GM18505 (cell line): ENCODE data around the gene F12.
A peak's percentile ranks its signal among the peaks of the same experiment; 100 is the strongest.
"Not testable (repeated sequence)": the region's sequence is repeated elsewhere in the genome, so short reads cannot be mapped to it uniquely, and the experiment has no call there.

ENCODE experiments used
- ATAC-seq: cut with Tn5 transposase; IDR thresholded peaks from one replicate; pipeline ENCODE4 v1.9.1; 2021; ENCODE audit not compliant: unreplicated experiment
- POLR2A ChIP-seq: IDR thresholded peaks from 4 replicates; pipeline ENCODE4 v1.6.1; 2011; ENCODE audit warnings: borderline replicate concordance; ENCODE audit not compliant: insufficient read depth, insufficient read length; ENCODE audit errors: extremely low read depth

F12 gene

GRCh38 chr5:177425196-177425800, 15.9 kb upstream of the F12 start:
- TF ChIP-seq POLR2A: no peak
- ATAC-seq: no peak

DNA sequence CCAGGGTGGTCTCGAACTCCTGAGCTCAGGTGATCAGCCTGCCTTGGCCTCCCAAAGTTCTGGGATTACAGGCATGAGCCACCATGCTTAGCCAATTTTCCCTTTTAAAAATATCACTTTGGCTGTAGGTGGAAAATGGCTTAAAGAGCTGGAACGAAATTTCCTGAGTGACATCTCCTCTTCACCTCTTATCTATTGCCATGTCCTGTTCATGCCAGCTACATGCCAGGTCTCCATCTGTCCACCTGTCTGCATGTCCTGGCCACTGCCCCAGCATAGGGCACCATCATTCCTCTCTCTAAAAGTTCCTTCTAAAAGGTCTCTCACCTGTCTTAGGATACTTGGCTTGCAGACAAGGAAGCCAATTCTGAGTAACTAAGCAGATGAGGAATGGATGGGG, 14.3 kb upstream of the F12 start:
- no peak for TF ChIP-seq POLR2A
- ATAC-seq: no peak

DNA sequence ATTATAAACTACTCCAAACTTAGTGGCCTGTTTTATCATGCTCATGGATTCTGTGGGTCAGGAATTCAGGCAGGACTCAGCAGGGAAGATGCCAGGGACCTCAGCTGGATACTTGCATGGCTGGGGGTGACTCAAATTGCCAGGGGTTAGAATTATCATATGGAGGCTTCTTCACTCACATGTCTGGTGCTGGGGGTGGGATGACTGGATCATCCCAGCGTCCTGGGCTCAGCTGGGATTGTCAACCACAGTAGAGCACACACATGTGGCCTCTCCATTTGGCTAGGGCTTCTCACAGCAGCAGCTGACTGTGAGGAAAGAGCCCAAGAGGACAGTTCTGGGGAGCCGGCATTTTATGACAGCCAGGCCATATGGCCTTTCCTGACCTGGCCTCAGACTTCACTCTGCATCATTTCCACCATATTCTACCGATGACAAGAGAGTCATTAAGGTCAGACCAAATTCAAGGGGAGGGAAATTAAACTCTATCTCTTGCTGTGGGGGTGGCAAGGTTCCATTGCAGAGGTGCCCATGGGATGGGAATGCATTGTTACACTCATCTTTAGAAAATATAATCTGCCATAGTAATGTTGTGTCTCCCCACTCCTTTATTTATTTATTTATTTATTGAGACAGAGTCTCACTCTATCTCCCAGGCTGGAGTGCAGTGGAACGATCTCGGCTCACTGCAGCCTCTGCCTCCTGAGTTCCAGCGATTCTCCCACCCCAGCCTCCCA, 11.9 kb upstream of the F12 start:
- no peak for TF ChIP-seq POLR2A
- ATAC-seq: no peak

- not testable (repeated sequence) for ATAC-seq
These were observed 11.1 kb upstream of the F12 start for GRCh38 chr5:177420472-177420871.

DNA sequence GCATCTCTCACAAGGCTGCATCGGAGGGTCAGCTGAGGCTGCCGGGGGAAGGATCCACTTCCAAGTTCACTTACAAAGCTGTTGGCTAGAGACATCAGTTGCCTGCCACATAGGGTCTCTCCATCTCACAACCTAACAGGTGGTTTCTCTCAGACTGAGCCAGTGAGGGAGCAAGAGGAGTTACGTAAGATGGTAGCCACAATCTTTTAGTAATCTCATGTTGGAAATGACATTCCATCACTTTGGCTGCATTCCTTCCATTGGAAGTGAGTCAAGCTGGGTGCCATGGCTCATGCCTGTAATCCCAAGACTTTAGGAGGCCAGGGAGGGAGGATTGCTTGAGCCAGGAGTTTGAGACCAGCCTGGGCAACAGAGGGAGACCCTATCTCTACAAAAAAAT, 9.7 kb upstream of the F12 start:
- ATAC-seq: no peak
- TF ChIP-seq POLR2A: no peak

DNA sequence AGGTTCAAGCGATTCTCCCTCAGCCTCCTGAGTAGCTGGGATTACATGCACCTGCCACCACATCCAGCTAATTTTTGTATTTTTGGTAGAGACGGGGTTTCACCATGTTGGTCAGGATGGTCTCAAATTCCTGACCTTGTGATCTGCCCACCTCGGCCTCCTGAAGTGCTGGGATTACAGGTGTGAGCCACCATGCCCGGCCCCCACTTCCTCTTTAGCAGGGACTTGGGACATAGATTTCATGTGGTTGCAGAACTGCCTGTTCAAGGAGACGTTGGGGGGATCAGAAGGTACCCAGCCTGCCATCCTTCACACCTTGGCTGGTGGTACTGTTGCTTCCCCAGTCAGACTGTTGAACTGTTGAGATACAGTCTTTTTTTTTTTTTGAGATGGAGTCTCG, 7.7 kb upstream of the F12 start:
- not testable (repeated sequence) for ATAC-seq

DNA sequence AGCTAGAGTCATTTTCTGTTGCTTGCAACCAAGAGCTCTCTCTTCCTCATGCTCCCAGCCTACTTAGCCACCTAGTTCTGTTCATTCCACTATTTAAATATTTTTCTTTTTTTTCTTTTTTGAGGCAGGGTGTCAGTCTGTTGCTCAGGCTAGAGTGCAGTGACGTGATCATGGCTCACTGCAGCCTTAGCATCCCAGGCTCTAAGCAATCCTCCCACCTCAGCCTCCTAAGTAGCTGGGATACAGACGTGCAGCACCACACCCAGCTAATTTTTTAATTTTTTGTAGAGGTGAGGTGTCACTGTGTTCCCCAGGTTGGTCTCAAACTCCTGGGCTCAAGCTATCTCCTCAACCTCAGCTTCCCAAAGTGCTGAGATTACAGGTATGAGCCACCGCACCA, 5.1 kb upstream of the F12 start:
- no peak for ATAC-seq
- TF ChIP-seq POLR2A: no peak

GRCh38 chr5:177412603-177413233, 3.4 kb upstream of the F12 start:
- peak; percentile 44 for ATAC-seq
- TF ChIP-seq POLR2A: no peak

DNA sequence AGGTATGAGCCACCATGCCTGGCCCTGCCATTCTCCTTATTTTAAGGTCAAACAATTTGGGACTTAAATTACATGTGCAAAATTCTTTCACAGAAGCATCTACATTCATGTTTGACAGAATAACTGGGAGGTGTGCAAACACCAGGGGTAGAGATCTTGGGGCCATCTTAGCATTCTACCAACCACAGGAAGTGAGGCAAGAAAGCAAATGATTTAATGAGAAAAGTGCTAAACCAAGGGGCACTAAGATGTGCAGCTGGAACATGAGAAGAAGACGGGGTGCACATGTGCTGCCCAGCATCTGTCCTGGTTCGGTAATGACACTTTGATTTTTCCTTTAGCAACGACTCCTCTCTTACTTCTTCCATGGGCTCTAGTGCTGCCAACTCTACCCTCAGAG, 1.2 kb upstream of the F12 start:
- no peak for TF ChIP-seq POLR2A
- no peak for ATAC-seq

DNA sequence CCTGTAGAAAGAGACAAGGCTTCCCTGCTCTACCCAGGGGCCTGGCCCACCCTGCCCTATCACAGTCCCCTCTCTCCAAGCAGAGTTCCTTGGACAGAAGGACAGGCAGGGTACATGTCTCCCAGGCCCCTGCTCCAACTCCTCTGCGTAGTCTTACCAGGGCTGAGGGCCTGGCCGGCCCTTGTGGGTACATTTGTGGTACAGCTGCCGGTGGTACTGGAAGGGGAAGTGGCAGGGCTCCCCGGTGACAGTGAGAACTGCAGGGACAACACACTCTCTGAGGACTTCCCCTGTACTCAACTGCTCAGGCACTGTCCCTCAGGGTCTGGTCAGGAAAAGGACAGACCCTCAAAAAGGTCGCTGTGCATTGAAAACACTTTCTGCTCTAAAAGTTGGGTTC, 3.6 kb downstream of the F12 start:
- TF ChIP-seq POLR2A: no peak
- no peak for ATAC-seq

DNA sequence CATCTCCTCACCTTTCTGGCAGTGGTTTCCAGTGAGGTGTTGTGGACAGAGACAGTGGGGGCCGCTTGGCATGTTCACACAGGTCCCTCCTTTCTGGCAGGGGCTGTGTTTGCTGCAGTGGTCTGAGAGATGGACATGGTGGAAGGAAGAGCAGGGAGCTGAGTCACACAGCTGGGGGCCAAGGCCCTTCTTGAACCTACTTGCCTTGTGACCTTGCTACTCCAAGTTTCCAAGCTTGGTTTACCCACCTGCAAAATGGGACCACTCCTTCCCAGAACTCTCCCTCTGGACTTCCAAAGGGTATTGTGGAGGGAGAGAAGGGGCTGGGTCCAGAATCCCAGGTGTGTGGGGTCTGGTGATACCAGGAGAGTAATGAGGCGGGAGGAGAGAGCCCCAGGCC, 4.1 kb downstream of the F12 start:
- no peak for ATAC-seq
- no peak for TF ChIP-seq POLR2A

DNA sequence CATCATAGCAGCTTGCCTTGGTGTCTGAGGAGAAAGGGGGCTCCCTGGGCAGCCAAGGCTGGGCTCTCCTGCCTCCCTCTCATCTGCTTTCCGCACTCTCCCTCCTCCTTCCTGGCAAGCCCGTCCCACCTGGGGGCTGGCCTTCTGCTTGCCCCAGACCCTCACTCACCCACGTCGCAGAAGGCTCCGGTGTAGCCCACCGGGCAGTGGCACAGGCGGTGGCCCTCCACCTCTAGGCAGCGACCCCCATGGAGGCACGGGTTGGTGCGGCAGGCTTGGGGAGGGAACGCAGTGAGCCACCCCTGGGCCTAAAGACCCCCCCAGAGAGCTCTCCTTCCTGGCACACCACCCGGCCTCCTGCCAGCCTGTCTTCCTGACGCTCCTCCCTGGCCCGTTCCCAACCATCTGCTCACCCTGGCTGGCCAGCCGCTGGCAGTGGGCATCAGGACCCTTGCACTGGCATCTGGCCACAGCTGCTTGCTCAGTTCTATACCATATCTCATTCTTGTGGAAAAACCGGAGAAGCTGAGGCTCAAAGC, 4.7 kb downstream of the F12 start:
- ATAC-seq: no peak
- no peak for TF ChIP-seq POLR2A

DNA sequence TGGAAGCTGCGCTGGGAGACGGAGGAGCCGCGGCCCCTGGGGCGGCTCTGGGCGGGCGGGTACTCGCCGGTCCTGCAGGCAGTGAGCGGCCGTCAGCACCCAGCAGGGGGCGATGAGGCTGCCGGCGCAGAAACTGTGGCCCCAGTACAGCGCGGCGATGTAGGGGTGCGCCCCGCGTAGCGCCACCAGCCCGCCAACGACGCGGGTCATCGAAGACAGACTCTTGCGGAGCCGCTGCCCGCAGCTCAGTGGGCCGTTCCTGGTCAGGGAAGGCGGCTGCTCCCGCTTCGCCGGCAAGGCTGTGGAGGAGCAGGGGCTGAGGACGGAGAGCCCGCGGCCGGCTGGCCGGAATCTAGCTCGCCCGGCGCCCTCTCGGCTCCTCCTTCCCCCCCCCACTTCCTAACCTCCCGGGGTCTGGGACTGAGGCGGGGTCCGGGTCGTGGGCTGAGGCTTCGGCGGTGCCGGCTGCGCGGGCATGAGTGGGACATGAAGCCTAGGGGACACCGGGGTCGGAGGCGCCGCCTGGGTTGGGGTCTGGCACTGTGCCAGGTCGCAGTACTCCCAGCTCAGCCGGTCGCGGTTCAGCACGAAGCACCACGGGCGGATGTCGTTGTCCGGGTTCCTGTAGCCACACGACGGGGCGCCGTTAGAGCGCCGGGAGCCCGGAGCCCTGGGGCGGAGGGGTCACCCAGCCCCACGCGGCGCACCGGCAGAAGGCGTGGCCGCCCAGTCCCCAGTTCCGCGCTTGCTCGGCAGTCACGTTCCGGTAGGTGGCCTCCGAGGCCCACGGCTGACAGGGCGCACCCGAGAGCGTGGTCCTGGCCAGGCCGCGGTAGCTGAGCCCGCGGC, 5.3 kb downstream of the F12 start:
- TF ChIP-seq POLR2A: peak; percentile 39
- peak; percentile 78 for ATAC-seq
